Posterior vena cava (tissue), 2 donors: Measurements from ENCODE around the gene PATL1. TPM values are rescaled to one million over a fixed set of nuclear protein-coding genes. Genes with fewer than 3 reads are reported as not detected.
"Not testable (repeated sequence)": the region's sequence is repeated elsewhere in the genome, so short reads cannot be mapped to it uniquely, and the experiment has no call there.

Experiments
- DNase-seq: peaks from one replicate; pipeline ENCODE4 v3.0.0-alpha.2; 2020; ENCODE audit warnings: low spot score
- intact Hi-C, 2 donors: fragments of 100-400 bp; cut with DNase I; formaldehyde crosslinking; loops; one replicate each; pipeline versions ENCODE4 v1.14.1 to v1.14.2; 2022 to 2023
- total RNA-seq, 2 donors: library from RNA; stranded (reverse); fragmentation: NEBNext Ultra II Directional; extraction: Animal tissue kit (Norgen Biotek cat#: 25700); gene quantifications; one replicate each; pipeline ENCODE4 v1.2.1, GENCODE V29; 2021
- donor health status: DM: yes; HTN: yes; CAD: no.
- donor health status: DM: yes; HTN: yes; CAD: no.

The PATL1 gene
- total RNA-seq, 2 donors from 2014 or later: 19.4 to 24.2 TPM

DNA sequence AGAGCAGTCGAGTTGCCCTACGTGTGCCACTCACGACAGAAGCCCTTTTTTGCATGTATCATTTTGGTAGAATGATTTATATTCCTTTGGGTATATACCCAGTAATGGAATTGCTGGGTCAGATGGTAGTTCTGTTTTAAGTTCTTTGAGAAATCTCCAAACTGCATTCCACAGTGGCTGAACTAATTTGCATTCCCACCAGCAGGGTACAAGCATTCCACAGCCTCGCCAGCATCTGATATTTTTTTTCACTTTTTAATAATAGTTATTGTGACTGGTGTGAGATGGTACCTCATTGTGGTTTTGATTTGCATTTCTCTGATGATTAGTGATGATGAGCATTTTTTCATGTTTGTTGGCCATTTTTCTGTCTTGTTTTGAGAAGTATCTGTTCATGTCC is 41.9 kb downstream of the PATL1 start:
- intact Hi-C loops, DNase-seq: not testable (repeated sequence)

GRCh38 chr11:59625703-59626102 is 43.1 kb downstream of the PATL1 start:
- no peak for DNase-seq
- intact Hi-C loops: no loop called here

DNA sequence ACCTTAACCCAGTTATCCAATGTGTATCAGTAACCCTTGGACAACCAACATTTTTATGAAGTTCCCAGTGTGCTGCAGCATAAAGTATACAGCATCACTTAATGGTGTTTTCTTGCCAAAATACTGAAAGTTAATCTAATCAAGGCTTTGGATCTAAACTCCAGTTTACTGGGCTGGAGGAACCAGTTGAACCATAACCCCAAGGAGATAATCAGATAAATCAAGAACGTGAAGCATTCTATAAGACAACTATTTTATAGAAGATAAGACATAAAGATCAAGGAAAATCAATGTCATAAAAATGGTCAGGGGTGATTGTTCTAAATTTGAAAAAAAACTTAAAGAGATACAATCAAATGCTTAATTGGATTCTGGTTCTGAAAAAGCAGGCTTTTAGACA is 51.0 kb downstream of the PATL1 start:
- intact Hi-C loops: loop anchor here in 1 of 2 donors (10.0 kb wide), 2 partner anchors 47 to 53 kb away; partner anchors contain the start of gene PATL1
- DNase-seq: no peak

DNA sequence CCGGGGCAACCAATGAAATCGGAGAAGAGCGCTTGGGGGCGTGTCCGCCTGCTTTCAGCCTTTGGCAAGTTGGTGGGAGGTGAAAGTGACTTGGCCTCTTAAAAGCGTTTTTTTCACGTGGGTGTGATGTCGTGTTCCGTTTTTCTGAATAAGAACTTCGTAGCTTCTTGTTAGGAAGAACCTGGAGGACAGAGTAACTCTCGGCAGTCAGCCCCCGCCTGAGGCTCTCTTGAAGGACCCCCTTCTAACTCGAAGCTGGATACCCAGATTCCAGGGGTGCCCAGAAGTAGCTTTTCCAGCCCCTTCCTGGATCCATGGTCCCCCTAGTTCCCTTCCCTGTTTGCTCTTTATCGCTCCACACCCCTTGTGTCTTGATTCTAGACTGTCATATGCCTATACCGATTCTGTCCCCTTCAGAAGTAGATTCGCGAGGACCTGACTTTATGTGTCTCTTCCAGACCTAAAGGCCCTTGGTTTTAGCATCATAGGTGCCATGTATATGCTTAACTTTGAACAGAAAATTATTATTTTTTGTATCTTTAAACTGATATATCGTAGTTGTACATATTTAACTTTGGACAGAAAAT is 52.3 kb downstream of the PATL1 start:
- DNase-seq: peak; percentile 98
- intact Hi-C loops: loop anchor here in 1 of 2 donors (10.0 kb wide), 2 partner anchors 48 to 52 kb away; partner anchors contain the start of gene PATL1

GRCh38 chr11:59615637-59616395 is 53.0 kb downstream of the PATL1 start, which contains the start of gene OSBP:
OSBP (minus strand) TSS chr11:59615774; CDS start chr11:59615664, 110 bp downstream.
- peak; percentile 99 for DNase-seq
- intact Hi-C loops: loop anchor here in 1 of 2 donors (10.0 kb wide), 2 partner anchors 49 to 51 kb away; partner anchors contain the start of gene PATL1

GRCh38 chr11:59615120-59615636 is 53.7 kb downstream of the PATL1 start:
- intact Hi-C loops: loop anchor here in 1 of 2 donors (10.0 kb wide), 2 partner anchors 50 kb away; partner anchors contain the start of gene PATL1
- DNase-seq: peak; percentile 85

- DNase-seq: no peak
- intact Hi-C loops: loop anchor here in 1 of 2 donors (10.0 kb wide), 2 partner anchors 50 kb away; partner anchors contain the start of gene PATL1
These were observed 54.3 kb downstream of the PATL1 start for GRCh38 chr11:59614277-59615119.

DNA sequence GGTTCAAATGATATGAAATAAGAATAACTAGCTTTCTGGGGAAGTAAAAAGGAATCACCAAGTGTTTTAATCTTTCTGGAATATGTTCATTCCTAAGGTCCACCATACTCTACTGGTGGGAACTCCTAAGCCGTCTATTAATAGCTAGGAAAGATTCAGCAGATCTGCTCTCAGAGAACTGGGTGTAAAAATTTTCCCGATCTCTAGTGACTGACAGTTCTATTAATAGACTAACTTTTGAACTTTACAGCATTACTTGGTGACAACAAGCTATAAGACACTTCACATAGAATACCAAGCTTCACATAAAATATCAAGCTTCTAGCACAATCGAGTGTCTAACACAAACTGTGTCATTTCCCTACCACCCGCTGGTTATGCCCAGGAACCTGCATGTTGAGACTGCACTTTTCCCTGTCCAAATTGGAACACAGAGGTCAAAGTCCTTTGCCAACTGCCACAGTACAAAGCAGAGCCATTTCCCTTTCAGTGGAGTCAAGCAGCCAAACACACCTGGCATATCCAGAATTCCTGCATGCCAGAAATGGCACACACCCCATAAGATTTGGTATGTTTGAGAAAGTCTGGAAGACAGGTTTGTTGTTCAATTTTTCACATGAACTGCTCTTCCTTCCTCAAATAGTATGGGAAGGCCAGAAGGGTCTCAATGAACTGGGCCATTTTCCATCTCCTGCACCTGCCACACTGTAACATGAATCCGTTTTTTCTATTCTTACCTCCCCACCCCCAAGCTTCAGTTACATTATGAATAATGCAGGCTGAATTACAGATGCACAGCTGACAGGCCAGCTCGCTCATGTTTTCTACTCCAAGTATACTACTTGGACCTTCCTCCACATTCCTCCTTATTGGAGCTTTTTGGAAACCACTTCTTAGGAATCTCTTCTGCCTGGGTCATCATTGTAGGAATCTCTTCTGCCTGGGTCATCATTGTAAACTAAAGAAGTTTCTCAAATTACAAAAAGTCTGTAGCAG is 57.0 kb downstream of the PATL1 start:
- DNase-seq: no peak
- intact Hi-C loops: loop anchor here (2.0 to 10.0 kb wide), 3 partner anchors 31 to 53 kb away; partner anchors contain the start of gene PATL1 (in 1 of the 2)

DNA sequence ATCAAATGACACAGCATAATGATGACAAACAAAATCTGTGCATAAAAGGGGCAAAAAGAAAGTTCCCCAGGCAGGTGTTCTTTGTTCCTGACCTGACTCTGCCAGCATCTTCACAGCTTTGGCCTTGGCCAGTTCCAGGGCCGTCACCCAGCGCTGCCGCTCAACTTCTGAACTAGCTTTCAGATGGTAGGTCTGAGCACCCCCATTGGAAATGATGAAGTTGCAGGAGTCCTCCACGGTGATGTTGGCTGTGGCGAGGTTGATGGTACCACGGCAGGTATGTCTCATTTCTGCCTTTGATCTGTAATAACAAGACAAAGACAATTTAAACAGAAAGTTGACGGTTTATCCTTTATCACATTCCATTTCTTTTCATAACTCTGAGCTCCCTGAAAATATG is 58.5 kb downstream of the PATL1 start:
- intact Hi-C loops: loop anchor here (1.0 to 10.0 kb wide), 3 partner anchors 18 to 55 kb away; partner anchors contain the start of gene PATL1 (in 1 of the 2)
- no peak for DNase-seq

DNA sequence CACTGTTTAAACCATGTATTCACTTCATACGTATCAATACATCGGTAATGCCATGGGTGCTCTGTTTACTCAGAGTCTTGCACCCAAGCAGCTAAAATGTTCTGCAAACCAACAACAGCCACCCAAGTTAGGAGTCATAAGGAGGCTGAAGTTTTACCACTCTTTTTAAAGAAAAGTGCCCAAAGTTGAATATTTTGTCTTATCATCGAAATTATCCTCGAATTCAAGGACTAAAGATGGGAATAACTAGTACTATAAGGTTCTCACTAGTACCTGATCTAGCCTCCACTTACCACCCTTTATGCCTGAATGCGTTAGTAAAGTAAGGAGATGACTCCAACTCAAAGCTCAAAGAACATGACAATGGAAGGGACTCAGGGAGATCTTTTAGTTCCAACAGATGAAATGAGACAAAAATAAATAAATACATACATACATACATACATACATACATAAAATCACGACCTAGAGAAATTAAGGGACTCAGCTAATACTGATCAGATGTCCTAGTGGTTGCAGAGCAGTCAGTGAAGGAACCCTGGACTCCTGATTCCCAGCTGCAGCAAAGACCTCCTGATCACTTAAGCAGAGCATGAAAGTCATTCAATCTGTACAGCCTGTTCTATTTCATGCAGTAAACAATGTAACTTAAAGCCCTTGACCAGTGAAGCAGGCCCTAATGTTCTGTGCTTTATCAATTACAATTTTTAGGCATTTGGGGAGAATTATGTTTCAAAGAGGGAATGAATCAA is 61.0 kb downstream of the PATL1 start:
- no peak for DNase-seq
- intact Hi-C loops: no loop called here

- intact Hi-C loops: no loop called here
These were observed 66.4 kb downstream of the PATL1 start for GRCh38 chr11:59602432-59602831.

GRCh38 chr11:59601788-59602187 is 67.0 kb downstream of the PATL1 start:
- no peak for DNase-seq

More at GRCh38 chr11:59602432-59602831, 66.4 kb downstream of the PATL1 start:
- DNase-seq: no peak

GRCh38 chr11:59600636-59601035 is 68.2 kb downstream of the PATL1 start:
- no peak for DNase-seq
- intact Hi-C loops: no loop called here

More at GRCh38 chr11:59601788-59602187, 67.0 kb downstream of the PATL1 start:
- intact Hi-C loops: no loop called here

DNA sequence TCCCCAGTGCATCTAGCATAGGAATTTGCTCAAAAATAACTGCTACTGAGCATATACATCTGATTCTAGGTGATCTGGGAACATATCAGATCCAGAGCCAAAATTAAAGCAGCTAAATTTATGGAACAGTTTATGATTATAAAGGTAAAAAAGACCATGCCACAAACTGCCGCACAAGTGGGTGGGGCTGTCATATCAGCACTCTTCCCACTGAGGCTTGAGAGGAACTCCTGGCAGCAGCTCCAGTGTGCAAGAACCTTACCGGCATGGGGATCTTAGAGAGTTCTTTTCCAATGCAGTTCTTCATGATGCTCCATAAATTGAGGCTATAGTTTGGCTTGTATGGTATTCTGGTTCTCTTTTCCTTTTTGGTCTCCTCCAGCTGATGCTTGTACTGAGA is 68.6 kb downstream of the PATL1 start:
- no peak for DNase-seq
- intact Hi-C loops: no loop called here

GRCh38 chr11:59598961-59599360 is 69.9 kb downstream of the PATL1 start:
- intact Hi-C loops: no loop called here
- DNase-seq: no peak
